Ectodermal cell (in vitro differentiated cells): Measurements from ENCODE around the gene FFAR3.
"Not testable (repeated sequence)": the region's sequence is repeated elsewhere in the genome, so short reads cannot be mapped to it uniquely, and the experiment has no call there.

ENCODE experiments used
- H3K27ac ChIP-seq: 2 replicates; pipeline ENCODE4 v1.7.0; 2013; ENCODE audit warnings: mild to moderate bottlenecking, low read depth, low read length; ENCODE audit not compliant: insufficient read depth, poor library complexity, severe bottlenecking
- H3K27me3 ChIP-seq: 2 replicates; pipeline ENCODE4 v1.7.0; 2013; ENCODE audit warnings: mild to moderate bottlenecking, low read length; ENCODE audit not compliant: insufficient read depth, control insufficient read depth, poor library complexity, severe bottlenecking
- H3K36me3 ChIP-seq: one replicate; pipeline ENCODE4 v1.7.0; 2013; ENCODE audit warnings: low read length; ENCODE audit not compliant: control insufficient read depth, insufficient read depth
- H3K4me1 ChIP-seq: one replicate; pipeline ENCODE4 v1.7.0; 2013; ENCODE audit warnings: low read length; ENCODE audit not compliant: control insufficient read depth, insufficient read depth
- H3K4me3 ChIP-seq: 2 replicates; pipeline ENCODE4 v1.7.0; 2013; ENCODE audit warnings: low read depth, low read length, control low read depth; ENCODE audit not compliant: insufficient read depth
- H3K9me3 ChIP-seq: 2 replicates; pipeline ENCODE4 v1.7.0; 2013; ENCODE audit warnings: mild to moderate bottlenecking, low read length, moderate library complexity; ENCODE audit not compliant: control insufficient read depth
- WGBS, 2 experiments: methylation state at CpG; one replicate each; pipeline ENCODE4 v1.1.7; 2013; ENCODE audit warnings: missing lambda C conversion rate in 2 of 2; 5-methylcytosine and 5-hydroxymethylcytosine counted together

Gene FFAR3

DNA sequence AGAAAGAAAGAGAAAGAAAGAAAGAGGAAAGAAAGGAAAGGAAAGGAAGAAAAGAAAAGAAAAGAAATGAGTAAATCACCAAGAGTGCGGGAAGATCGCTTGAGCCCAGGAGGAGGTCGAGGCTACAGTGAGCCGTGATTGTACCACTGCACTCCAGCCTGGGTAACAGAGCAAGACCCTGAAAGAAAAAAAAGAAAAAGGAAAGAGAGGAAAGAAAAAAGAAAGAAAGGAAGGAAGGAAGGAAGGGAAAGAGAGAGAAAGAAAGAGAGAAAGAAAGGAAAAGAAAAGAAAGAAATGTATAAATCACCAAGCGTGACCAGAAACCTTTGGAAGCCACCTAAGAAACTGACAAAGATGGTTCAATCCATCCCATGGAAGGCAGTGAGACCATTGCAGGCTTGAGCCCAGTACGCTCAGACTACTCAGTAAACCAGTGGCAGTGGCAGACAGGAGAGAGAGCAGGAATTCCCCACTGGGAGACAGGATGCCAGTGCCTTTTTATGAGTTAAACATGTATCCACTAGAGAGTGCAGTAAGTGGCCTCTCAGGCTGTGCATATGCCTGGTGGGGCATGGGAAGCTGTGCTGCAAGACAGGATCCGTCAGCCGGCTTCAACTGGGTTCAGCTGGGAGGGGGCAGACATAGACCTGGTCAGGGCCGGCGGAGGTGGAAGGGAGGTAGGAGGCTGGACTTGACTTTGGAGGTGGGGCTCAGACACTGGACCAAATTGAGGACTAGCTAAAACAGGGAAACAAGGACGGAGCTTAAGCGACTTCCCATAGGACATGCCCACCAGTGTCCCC, 17.4 kb downstream of the FFAR3 start:
- Histone ChIP-seq H3K4me3 (no peak overlapping the region), H3K4me1 (no peaks in the 10 kb centered on the region), H3K9me3 (no peaks in the 10 kb centered on the region), H3K27me3 (no peaks in the 10 kb centered on the region), H3K36me3 (no peaks in the 10 kb centered on the region), H3K27ac (no peak overlapping the region)
- 93 to 95% methylated on average over 12 of the region's 12 CpGs for WGBS, 2 experiments

DNA sequence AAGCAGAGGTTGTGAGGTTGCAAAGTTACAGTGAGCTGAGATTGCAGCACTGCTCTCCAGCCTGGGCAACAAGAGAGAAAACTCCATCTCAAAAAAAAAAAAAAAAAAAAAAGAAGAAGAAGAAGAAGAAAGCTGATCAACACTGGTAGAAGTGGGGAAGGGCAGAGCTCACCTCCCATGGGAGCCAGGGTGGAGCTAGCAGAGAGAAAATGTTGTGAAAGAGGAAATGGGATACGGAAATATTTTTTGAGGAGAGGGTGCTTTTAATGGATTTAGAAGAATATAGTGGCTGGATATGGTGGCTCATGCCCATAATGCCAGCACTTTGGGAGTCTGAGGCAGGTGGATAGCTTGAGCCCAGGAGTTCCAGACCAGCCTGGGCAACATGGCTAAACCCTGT, 19.4 kb downstream of the FFAR3 start:
- 83 to 95% methylated on average over 1 of the region's 1 CpG for WGBS, 2 experiments
- Histone ChIP-seq H3K9me3 (no peaks in the 10 kb centered on the region), H3K27ac (no peak overlapping the region), H3K4me1 (no peaks in the 10 kb centered on the region), H3K27me3 (no peaks in the 10 kb centered on the region), H3K4me3 (no peak overlapping the region), H3K36me3 (no peaks in the 10 kb centered on the region)

- no peaks in the 10 kb centered on the region for H3K9me3 ChIP-seq
- H3K4me1 ChIP-seq = no peaks in the 10 kb centered on the region
- no peaks in the 10 kb centered on the region for H3K27me3 ChIP-seq
- WGBS, 2 experiments = 92 to 94% methylated on average over 3 of the region's 3 CpGs
- no peak overlapping the region for H3K4me3 ChIP-seq
- no peaks in the 10 kb centered on the region for H3K36me3 ChIP-seq
- no peak overlapping the region for H3K27ac ChIP-seq
These were observed 20.1 kb downstream of the FFAR3 start for GRCh38 chr19:35378356-35378755.

DNA sequence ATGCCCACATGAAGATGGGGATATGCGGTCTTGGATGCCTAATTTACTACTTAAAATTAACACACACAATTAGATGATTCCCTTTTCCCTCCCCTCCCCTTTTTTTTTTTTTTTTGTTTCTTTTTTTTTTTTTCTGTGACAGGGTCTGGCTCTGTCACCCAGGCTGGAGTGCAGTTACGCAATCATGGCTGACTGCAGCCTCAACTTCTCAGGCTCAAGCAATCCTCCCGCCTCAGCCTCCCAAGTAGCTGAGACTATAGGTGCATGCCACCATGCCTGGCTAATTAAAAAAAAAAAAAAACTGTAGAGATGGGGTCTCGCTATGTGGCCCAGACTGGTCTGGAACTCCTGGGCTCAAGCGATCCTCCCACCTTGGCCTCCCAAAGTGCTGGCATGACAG, 21.3 kb downstream of the FFAR3 start:
- H3K27me3 ChIP-seq, H3K27ac ChIP-seq, H3K36me3 ChIP-seq, H3K4me1 ChIP-seq, H3K4me3 ChIP-seq, H3K9me3 ChIP-seq: not testable (repeated sequence)
- 92 to 93% methylated on average over 5 of the region's 5 CpGs for WGBS, 2 experiments

- Histone ChIP-seq H3K9me3 (peaks cover 2% of the 10 kb centered on the region), H3K27ac (no peak overlapping the region), H3K4me1 (no peaks in the 10 kb centered on the region), H3K4me3 (no peak overlapping the region), H3K27me3 (no peaks in the 10 kb centered on the region), H3K36me3 (no peaks in the 10 kb centered on the region)
- 81 to 86% methylated on average over 1 of the region's 1 CpG for WGBS, 2 experiments
These were observed 21.7 kb downstream of the FFAR3 start for GRCh38 chr19:35379992-35380391.

DNA sequence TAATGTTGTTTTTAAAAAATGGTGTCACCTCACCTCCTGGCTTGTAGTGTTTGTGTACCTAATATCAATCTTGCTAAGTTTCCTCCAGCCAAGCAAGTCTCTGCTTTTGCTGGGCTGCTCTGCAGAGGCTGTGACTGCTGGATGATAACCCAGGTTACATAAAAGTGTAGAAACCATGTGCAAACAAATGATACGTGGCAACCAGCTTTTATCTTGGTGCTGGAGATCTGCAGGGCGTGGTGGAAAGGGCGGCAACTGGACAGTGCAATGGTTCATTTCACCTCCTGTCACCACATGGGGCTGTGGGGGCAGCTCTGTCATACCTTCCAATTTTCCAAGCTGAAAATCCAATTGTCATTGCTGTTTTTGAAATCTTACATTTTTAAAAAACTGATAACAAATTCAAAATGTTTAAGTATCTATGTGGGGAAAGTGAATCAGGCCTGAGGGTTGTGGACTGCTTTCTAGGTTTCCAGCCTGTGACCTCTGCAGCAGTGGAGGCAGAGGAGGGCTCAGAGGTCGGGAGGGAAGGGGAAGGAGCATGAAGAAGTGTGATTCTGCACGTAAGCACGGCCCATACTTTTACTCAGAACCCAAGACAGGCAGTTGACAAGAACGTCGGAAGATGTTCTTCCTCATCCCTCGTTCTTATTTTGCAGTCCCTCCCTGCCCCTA, 22.3 kb downstream of the FFAR3 start:
- H3K4me3 ChIP-seq = no peak overlapping the region
- H3K27me3 ChIP-seq = no peaks in the 10 kb centered on the region
- WGBS, 2 experiments = 84 to 85% methylated on average over 9 of the region's 9 CpGs
- peaks cover 2% of the 10 kb centered on the region for H3K9me3 ChIP-seq
- no peak overlapping the region for H3K27ac ChIP-seq
- no peaks in the 10 kb centered on the region for H3K4me1 ChIP-seq
- H3K36me3 ChIP-seq = no peaks in the 10 kb centered on the region

DNA sequence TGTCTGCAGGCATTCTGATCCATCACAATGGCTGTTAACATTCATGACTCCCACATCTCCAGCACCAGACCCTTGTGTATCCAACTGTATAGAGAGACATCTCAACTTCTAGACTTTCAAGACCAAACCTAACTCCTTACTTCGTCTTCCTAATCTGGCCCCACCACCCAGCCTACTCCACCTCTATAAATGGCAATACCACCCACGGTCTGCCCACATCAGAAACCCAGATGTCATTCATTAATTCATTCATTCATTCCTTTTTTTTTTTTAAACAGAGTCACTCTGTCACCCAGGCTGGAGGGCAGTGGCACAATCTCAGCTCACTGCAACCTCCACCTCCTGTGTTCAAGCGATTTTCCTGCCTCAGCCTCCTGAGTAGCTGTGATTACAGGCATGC, 23.1 kb downstream of the FFAR3 start:
- Histone ChIP-seq H3K4me1 (no peaks in the 10 kb centered on the region), H3K27me3 (no peaks in the 10 kb centered on the region), H3K27ac (no peak overlapping the region), H3K36me3 (no peaks in the 10 kb centered on the region), H3K9me3 (peaks cover 2% of the 10 kb centered on the region), H3K4me3 (no peak overlapping the region)
- 78 to 87% methylated on average over 3 of the region's 3 CpGs for WGBS, 2 experiments

GRCh38 chr19:35381926-35382325, 23.7 kb downstream of the FFAR3 start:
- no peaks in the 10 kb centered on the region for H3K27me3 ChIP-seq
- H3K27ac ChIP-seq = no peak overlapping the region
- H3K36me3 ChIP-seq = no peaks in the 10 kb centered on the region
- H3K4me1 ChIP-seq = no peaks in the 10 kb centered on the region
- H3K9me3 ChIP-seq = peaks cover 2% of the 10 kb centered on the region
- H3K4me3 ChIP-seq = no peak overlapping the region
- WGBS, 2 experiments = 93 to 95% methylated on average over 6 of the region's 6 CpGs

DNA sequence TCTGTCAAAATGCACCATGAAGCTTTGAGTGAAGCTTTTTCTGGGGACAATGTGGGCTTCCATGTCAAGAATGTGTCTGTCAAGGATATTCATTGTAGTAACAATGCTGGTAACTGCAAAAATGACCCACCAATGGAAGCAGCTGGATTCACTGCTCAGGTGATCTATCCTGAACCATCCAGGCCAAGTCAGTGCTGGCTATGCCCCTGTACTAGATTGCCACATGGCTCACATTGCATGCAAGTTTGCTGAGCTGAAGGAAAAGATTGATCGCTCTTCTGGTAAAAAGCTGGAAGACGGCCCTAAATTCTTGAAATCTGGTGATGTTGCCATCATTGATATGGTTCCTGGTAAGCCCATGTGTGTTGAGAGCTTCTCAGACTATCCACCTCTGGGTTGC, 25.3 kb downstream of the FFAR3 start:
- Histone ChIP-seq H3K4me3 (no peak overlapping the region), H3K27ac (no peak overlapping the region), H3K27me3 (no peaks in the 10 kb centered on the region), H3K9me3 (peaks cover 2% of the 10 kb centered on the region), H3K36me3 (no peaks in the 10 kb centered on the region), H3K4me1 (no peaks in the 10 kb centered on the region)
- whole genome bisulfite sequencing, 2 experiments = 90 to 91% methylated on average over 2 of the region's 2 CpGs

DNA sequence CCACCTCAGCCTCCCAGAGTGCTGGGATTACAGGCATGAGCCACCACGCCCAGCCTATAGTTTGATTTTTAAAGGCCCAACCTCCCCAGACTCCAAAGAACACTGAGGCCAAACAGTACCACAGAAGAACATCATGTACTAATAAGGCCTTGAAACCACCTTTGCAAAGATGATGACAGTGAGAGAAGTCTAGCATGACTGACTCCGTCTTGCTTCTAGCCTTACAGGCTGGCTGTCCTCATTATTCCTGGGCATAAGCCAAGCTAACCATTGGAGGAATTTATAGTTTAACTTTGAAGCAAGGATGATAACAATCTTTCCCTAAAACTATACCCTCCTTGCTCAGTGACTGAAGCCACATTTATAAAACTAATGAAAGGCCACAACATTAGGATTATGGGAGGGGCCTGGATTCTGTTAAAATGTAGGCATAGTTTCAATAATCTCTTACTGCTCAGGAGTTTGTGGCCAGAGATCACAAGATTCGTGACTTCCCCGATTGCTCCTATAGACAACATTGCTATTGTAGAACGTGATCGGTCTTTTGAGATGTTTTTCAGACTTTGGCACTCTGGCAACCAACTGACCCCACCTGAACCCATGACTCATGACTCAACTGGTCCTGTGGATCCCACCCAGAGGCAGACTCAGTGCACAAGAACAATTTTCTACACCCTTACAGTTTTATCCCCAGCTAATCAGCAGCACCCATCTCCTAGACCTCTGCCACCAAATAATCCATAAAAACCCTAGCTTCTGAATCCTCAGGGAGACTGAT, 30.2 kb downstream of the FFAR3 start:
- WGBS, 2 experiments = 93% methylated on average over 6 of the region's 6 CpGs

More for the DNA sequence above, 30.2 kb downstream of the FFAR3 start:
- Histone ChIP-seq H3K9me3 (peaks cover 2% of the 10 kb centered on the region), H3K27ac (no peak overlapping the region), H3K4me3 (no peak overlapping the region), H3K36me3 (no peaks in the 10 kb centered on the region), H3K27me3 (no peaks in the 10 kb centered on the region), H3K4me1 (peaks cover 5% of the 10 kb centered on the region)
